ENCODE data around the gene TMCC3. TPM values are rescaled to one million over a fixed set of nuclear protein-coding genes. Genes with fewer than 3 reads are reported as not detected.

The TMCC3 gene
- total and polyA plus RNA-seq, 9 of the 15 experiments (the other 6 are each of a cell fraction or from before 2014, with no cell fraction given) = not detected

- CTCF ChIA-PET (ENCODE audit: low intra/inter-chr PET ratio) = no interaction called here
- BruUV-seq (replicated peaks) = no TSS peak
- no peak overlapping the region for H3K9ac ChIP-seq (ENCODE audit: insufficient read depth in 1 of 2, low read depth in 2 of 2, low read length in 2 of 2)
- H3K36me3 ChIP-seq (ENCODE audit: control insufficient read depth, insufficient read depth, low read length) = no peaks in the 10 kb centered on the region
- no peaks in the 10 kb centered on the region for H3K79me2 ChIP-seq (ENCODE audit: control insufficient read depth, insufficient read depth, low read length)
- H2AFZ ChIP-seq (ENCODE audit: low read depth, low read length) = no peak overlapping the region
- in situ Hi-C loops (cut with MboI) = no loop called here
- H3K27me3 ChIP-seq (ENCODE audit: control insufficient read depth in 2 of 2, insufficient read depth in 2 of 2, low read length in 2 of 2) = peaks cover 11 to 20% of the 10 kb centered on the region in 2 experiments
- POLR2A ChIA-PET = no interaction called here
- DNase-seq (ENCODE audit: extremely low read depth in 1 of 4, low spot score in 3 of 4) (no peak), FAIRE-seq (no peak), ATAC-seq (no peak)
- H3K4me1 ChIP-seq (replicated peaks in 1 of 2; ENCODE audit: control insufficient read depth in 2 of 2, insufficient read depth in 2 of 2, low read length in 2 of 2) = no peaks in the 10 kb centered on the region
- TF ChIP-seq MCM3 (IDR thresholded peaks at IDR 0.05) = no peak
- no peak for TF ChIP-seq GTF2B (IDR thresholded peaks at IDR 0.05; ENCODE audit: extremely low read depth, insufficient read length)
- peak in 1 of 3 experiments; percentile 15 for TF ChIP-seq YY1 (IDR thresholded peaks at IDR 0.05; ENCODE audit: borderline replicate concordance in 1 of 3, control insufficient read depth in 1 of 3, extremely low read depth in 1 of 3, insufficient read depth in 3 of 3, insufficient read length in 1 of 3, insufficient replicate concordance in 2 of 3, low read depth in 1 of 3, low read length in 2 of 3)
- under 1% methylated on average over 10 of the region's 10 CpGs for WGBS (ENCODE audit: insufficient coverage, low coverage, missing lambda C conversion rate)
- H4K20me1 ChIP-seq (replicated peaks; ENCODE audit: control insufficient read depth, insufficient read depth, low read length) = no peaks in the 10 kb centered on the region
- H3K4me3 ChIP-seq = no peak overlapping the region
- H3K4me2 ChIP-seq (ENCODE audit: insufficient read depth, low read length) = no peak overlapping the region
- H3K9me3 ChIP-seq (replicated peaks; ENCODE audit: control insufficient read depth, insufficient read depth, low read depth, low read length) = no peaks in the 10 kb centered on the region
- no peaks in the 10 kb centered on the region for H3K9me1 ChIP-seq (ENCODE audit: control insufficient read depth, insufficient read depth, low read length)
- intact Hi-C loops (cut with micrococcal nuclease) = no loop called here
- no peak overlapping the region for H3K27ac ChIP-seq (ENCODE audit: extremely low read depth, low read depth, low read length)
Measured at GRCh38 chr12:94640134-94640928, 10.0 kb downstream of the TMCC3 start.

All from K562 (cell line).